Astrocyte (in vitro differentiated cells and primary cell): ENCODE data around the gene SMIM14. TPM values are rescaled to one million over a fixed set of nuclear protein-coding genes. Genes with fewer than 3 reads are reported as not detected.
A peak's percentile ranks its signal among the peaks of the same experiment; 100 is the strongest.

Source experiments
- DNase-seq: peaks from one replicate; pipeline ENCODE4 v3.0.0-alpha.2; 2010; ENCODE audit warnings: low read depth
- FAIRE-seq: peaks from 2 replicates; lab custom pipeline; 2011; peaks lifted over from hg19 to GRCh38; lab: Jason Lieb, UNC
- H2AFZ ChIP-seq: 2 replicates; pipeline ENCODE4 v1.6.0; 2012; ENCODE audit warnings: low read depth, low read length, inconsistent platforms
- H3K27ac ChIP-seq: 2 replicates; pipeline ENCODE4 v1.5.1; 2011; ENCODE audit warnings: low read depth, low read length, inconsistent platforms
- H3K27me3 ChIP-seq: 2 replicates; pipeline ENCODE4 v1.6.0; 2011; ENCODE audit warnings: low read length, inconsistent platforms; ENCODE audit not compliant: insufficient read depth
- H3K36me3 ChIP-seq: 2 replicates; pipeline ENCODE4 v1.5.1; 2011; ENCODE audit warnings: low read length, inconsistent platforms; ENCODE audit not compliant: insufficient read depth
- H3K4me1 ChIP-seq: 2 replicates; pipeline ENCODE4 v1.5.1; 2011; ENCODE audit warnings: low read length, inconsistent platforms; ENCODE audit not compliant: insufficient read depth
- H3K4me2 ChIP-seq: 2 replicates; pipeline ENCODE4 v1.6.0; 2012; ENCODE audit warnings: low read length, inconsistent platforms
- H3K4me3 ChIP-seq: 2 replicates; pipeline ENCODE4 v1.5.1; 2011; ENCODE audit warnings: low read depth, mild to moderate bottlenecking, low read length, inconsistent platforms; ENCODE audit not compliant: insufficient read depth
- H3K79me2 ChIP-seq: 2 replicates; pipeline ENCODE4 v1.6.0; 2012; ENCODE audit warnings: mild to moderate bottlenecking, low read length, inconsistent platforms; ENCODE audit not compliant: insufficient read depth
- H3K9ac ChIP-seq: 2 replicates; pipeline ENCODE4 v1.6.0; 2012; ENCODE audit warnings: mild to moderate bottlenecking, low read length, inconsistent platforms
- H3K9me3 ChIP-seq: 2 replicates; pipeline ENCODE4 v1.5.1; 2012; ENCODE audit warnings: low read depth, mild to moderate bottlenecking, low read length, inconsistent platforms; ENCODE audit not compliant: insufficient read depth
- H4K20me1 ChIP-seq: 2 replicates; pipeline ENCODE4 v1.6.0; 2012; ENCODE audit warnings: low read length, inconsistent platforms; ENCODE audit not compliant: insufficient read depth
- H3K27ac Mint-ChIP-seq: one replicate; pipeline ENCODE4 v1.8.0; 2021; ENCODE audit warnings: mild to moderate bottlenecking, mixed read lengths; ENCODE audit not compliant: unreplicated experiment
- H3K27me3 Mint-ChIP-seq: one replicate; pipeline ENCODE4 v1.8.0; 2021; ENCODE audit warnings: low read depth, mixed read lengths; ENCODE audit not compliant: unreplicated experiment
- H3K36me3 Mint-ChIP-seq: one replicate; pipeline ENCODE4 v1.8.0; 2021; ENCODE audit warnings: low read depth, mixed read lengths; ENCODE audit not compliant: unreplicated experiment
- H3K4me1 Mint-ChIP-seq: one replicate; pipeline ENCODE4 v1.8.0; 2021; ENCODE audit warnings: low read depth, mixed read lengths; ENCODE audit not compliant: unreplicated experiment
- H3K4me3 Mint-ChIP-seq: one replicate; pipeline ENCODE4 v1.8.0; 2021; ENCODE audit warnings: mild to moderate bottlenecking, moderate library complexity, mixed read lengths; ENCODE audit not compliant: unreplicated experiment
- H3K9me3 Mint-ChIP-seq: one replicate; pipeline ENCODE4 v1.8.0; 2021; ENCODE audit warnings: mild to moderate bottlenecking, mixed read lengths; ENCODE audit not compliant: unreplicated experiment
- EZH2 ChIP-seq: IDR thresholded peaks from 2 replicates; pipeline ENCODE4 v1.6.1; 2012; ENCODE audit warnings: mild to moderate bottlenecking, low read length, inconsistent platforms; ENCODE audit not compliant: insufficient read depth
- total RNA-seq: library from RNA; stranded (reverse); gene quantifications from 2 replicates; pipeline ENCODE4 v1.2.1, GENCODE V29; 2021
- TF ChIP-seq, protein P1 (sequence below): IDR thresholded peaks from 2 replicates; pipeline ENCODE4 v1.5.1; 2011; ENCODE audit warnings: low read depth, mild to moderate bottlenecking, inconsistent platforms, low read length, moderate library complexity; ENCODE audit not compliant: insufficient read depth

SMIM14 gene
- total RNA-seq, 1 donor from 2014 or later: 28.3 TPM

DNA sequence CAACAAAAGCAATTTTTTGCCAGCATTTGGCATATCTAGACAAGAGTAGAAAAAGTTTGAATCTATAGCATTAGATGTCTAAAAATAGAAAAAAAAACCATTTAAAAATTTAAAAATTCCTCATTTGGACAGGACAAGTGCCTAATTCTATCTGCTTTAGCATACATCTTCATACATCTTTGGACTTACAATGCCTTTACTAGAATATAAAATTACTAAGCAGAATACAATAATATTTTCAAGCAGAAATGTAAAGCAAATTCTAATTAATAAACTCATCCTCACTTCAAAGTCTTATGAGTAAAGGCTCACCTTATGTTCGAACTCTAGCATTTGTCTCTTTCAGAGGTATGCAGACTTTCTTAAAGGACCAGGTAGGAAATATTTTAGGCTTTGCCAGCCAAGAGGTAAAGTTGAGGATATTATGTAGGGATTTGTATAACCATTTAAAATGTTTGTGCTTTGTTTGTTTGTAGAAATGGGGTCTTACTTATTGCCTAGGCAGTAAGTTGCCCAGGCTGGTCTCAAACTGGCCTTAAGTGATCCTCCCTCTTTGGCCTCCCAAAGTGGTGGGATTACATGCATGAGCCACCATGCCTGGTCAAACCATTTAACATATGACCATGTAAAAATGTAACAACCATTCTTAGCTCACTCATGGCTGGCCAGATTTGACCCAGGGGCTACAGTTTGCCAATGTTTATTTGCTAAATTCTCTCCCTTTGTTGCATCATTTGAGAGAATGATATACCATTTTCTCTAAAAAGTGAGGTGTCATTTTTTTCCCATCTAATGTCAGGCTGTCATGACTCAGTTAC, 140.5 kb downstream of the SMIM14 start:
- Histone ChIP-seq H2AFZ (no peak overlapping the region), H3K4me3 (no peak overlapping the region), H3K9ac (no peak overlapping the region), H3K79me2 (no peaks in the 10 kb centered on the region), H3K36me3 (peaks cover 29% of the 10 kb centered on the region), H3K27ac (no peak overlapping the region), H3K9me3 (no peaks in the 10 kb centered on the region), H3K4me2 (no peak overlapping the region), H3K4me1 (peaks cover 19% of the 10 kb centered on the region), H3K27me3 (no peaks in the 10 kb centered on the region), H4K20me1 (no peaks in the 10 kb centered on the region)
- TF ChIP-seq, protein P1, sequence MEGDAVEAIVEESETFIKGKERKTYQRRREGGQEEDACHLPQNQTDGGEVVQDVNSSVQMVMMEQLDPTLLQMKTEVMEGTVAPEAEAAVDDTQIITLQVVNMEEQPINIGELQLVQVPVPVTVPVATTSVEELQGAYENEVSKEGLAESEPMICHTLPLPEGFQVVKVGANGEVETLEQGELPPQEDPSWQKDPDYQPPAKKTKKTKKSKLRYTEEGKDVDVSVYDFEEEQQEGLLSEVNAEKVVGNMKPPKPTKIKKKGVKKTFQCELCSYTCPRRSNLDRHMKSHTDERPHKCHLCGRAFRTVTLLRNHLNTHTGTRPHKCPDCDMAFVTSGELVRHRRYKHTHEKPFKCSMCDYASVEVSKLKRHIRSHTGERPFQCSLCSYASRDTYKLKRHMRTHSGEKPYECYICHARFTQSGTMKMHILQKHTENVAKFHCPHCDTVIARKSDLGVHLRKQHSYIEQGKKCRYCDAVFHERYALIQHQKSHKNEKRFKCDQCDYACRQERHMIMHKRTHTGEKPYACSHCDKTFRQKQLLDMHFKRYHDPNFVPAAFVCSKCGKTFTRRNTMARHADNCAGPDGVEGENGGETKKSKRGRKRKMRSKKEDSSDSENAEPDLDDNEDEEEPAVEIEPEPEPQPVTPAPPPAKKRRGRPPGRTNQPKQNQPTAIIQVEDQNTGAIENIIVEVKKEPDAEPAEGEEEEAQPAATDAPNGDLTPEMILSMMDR: no peak
- no peak for TF ChIP-seq EZH2
- Mint-ChIP-seq H3K27ac (peak overlapping the region; percentile 36), H3K4me3 (no peak overlapping the region), H3K9me3 (peaks cover 1% of the 10 kb centered on the region), H3K36me3 (peaks cover 13% of the 10 kb centered on the region), H3K4me1 (peaks cover 5% of the 10 kb centered on the region), H3K27me3 (no peaks in the 10 kb centered on the region)
- FAIRE-seq: no peak
- no peak for DNase-seq

Other genes with a start within 250 kb of the SMIM14 start
- gene KLB, start 231.9 kb downstream of the SMIM14 start, total RNA-seq: not detected in 2 replicates
- 963 and 1,047 TPM in 2 replicates for gene RPL9, start 179.9 kb downstream of the SMIM14 start, total RNA-seq
- gene LIAS, start 179.8 kb downstream of the SMIM14 start, total RNA-seq: 9.6 and 11.0 TPM in 2 replicates
- gene UGDH, start 111.4 kb downstream of the SMIM14 start, total RNA-seq: 111 and 114 TPM in 2 replicates
- gene UBE2K, start 59.3 kb upstream of the SMIM14 start, total RNA-seq: 130 and 134 TPM in 2 replicates